HL-60/S4 treated with phorbol 12-myristate 13-acetate at 8.2 ng/mL for 4 days and 3 days (cell line): ENCODE data around the gene LRRK1.

Source experiments
- in situ Hi-C: fragments of 300-500 bp; cut with MboI; formaldehyde crosslinking; loops from 2 replicates; pipeline ENCODE4 v1.15.0; 2022; ENCODE audit warnings: low sequenced_read_pairs

Gene LRRK1

DNA sequence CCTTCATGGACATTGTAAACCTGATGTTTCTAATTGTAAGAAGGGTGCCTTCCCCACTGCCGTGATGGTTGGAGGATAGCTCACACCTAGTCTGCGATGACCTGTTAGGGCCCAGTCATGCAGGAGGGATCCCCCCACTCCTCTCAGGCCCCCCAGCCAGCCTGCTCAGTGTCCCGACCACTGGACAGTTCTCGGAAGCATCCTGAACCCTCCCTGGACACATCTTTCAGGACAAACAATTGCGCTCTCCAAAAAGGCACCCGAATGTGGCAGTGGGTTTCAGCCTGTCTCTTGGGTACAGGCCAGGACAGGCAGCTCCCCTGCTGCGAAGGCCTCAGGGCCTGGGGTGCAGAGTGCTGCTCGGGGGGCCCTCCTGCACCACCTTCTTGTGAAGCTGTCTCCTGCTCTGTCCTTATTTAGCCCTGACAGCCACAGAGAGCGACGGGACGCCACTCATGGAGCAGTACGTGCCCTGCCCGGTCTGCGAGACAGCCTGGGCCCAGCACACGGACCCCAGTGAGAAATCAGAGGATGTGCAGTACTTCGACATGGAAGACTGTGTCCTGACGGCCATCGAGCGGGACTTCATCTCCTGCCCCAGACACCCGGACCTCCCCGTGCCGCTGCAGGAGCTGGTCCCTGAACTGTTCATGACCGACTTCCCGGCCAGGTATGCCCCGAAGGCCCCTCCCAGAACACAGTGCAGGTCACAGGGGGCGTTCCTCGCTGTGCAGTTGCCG lies 132.3 kb downstream of the LRRK1 start:
- in situ Hi-C loops = no loop called here

DNA sequence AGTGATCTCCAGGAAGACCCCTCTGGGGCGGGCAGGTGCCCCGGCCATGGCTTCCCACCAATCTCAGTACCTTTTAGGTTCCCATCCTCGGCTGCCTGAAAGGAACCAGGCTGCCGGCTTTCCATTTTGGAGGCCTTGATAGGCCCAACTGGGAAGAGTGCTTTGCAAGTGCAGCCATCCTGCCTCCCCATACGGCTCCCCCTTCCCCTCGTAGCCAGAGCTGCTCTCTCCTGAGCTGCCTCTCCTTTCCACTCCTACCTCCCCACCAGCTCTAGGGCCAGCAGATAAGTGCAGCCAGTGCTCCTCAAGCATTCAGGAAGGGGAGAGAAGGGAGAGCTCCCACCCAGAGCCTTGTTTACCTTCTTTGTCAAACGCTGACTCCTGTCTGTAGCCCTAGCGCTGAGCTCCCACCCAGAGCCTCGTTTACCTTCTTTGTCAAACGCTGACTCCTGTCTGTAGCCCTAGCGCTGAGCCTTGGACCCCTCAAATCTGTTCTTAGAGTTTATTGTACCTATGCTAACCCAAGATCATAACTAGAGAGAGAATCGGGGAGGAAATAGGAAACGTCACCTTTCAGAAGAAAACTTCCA lies 133.0 kb downstream of the LRRK1 start:
- in situ Hi-C loops = no loop called here

DNA sequence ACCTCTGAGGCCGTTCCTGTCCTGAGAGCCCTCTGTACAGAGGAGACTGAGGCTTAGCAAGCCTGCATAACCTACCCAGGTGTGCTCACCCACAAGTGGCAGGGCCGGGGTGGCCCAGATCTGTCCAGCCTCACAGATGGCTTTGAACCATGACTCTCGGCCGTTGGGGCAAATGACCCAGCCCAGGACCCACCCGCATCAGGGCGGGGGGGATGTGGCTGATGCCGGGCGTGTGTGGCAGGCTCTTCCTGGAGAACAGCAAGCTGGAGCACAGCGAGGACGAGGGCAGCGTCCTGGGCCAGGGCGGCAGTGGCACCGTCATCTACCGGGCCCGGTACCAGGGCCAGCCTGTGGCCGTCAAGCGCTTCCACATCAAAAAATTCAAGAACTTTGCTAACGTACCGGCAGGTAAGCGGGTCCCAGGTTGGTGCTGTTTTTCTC lies 133.5 kb downstream of the LRRK1 start:
- in situ Hi-C loops = no loop called here

DNA sequence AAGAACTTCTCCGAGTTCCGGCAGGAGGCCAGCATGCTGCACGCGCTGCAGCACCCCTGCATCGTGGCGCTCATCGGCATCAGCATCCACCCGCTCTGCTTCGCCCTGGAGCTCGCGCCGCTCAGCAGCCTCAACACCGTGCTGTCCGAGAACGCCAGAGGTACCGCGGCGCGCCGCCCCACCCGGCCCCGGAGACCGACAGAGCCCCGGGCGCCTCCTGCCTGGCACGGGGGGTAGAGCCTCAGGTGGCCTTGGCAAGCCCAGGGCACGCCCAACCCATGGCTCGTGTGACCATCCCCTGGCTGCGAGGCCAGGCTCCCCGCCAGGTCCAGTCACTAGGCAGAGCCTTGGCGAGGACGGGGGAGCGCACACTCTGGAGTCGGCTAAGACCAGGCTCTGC lies 134.1 kb downstream of the LRRK1 start:
- in situ Hi-C loops = no loop called here

DNA sequence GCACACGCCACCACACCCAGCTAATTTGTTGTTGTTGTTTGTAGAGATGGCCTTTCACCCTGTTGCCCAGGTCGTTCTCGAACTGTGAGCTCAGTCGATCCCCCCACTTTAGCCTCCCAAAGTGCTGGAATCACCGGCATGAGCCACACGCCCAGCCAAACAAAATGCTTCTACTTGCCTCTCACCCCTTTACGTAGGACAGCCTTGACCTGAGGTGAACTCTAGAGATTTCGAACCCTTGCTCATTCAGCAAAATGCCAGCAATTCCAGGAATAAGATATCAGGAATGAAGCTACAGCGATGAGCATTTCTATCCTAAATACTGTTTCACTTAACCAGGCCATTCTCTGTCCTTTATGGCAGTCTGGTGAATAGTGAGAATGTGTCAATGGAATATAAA lies 135.0 kb downstream of the LRRK1 start:
- in situ Hi-C loops = no loop called here

DNA sequence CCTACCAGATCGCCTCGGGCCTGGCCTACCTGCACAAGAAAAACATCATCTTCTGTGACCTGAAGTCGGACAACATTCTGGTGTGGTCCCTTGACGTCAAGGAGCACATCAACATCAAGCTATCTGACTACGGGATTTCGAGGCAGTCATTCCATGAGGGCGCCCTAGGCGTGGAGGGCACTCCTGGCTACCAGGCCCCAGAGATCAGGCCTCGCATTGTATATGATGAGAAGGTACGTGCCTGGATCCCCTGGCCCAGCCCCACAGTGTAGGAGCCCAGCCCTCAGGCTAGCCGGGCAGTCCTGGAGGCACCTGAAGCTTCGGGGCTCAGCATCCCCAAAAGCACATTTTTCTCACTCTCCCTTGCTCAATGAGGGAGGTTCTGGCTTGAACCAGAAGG lies 135.8 kb downstream of the LRRK1 start:
- in situ Hi-C loops = no loop called here

DNA sequence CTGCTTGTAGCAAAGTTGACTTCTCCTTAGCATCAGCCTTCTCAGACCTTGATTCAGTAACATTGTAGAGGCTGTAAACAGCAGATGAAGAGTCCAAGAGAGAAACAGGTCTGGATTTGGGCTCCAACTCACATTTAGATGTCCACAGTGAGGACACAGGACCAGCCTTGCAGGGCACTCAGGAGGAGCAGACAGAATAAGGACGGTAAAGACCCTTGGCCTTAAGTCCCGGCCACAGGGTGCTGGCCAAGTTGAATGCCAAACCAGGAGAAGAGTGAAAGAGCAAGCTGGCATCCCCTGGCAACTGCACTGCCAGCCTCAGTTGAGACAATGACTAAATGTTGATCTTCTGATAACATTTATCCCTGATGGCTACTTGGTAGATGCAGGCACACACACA lies 136.3 kb downstream of the LRRK1 start:
- in situ Hi-C loops = no loop called here

DNA sequence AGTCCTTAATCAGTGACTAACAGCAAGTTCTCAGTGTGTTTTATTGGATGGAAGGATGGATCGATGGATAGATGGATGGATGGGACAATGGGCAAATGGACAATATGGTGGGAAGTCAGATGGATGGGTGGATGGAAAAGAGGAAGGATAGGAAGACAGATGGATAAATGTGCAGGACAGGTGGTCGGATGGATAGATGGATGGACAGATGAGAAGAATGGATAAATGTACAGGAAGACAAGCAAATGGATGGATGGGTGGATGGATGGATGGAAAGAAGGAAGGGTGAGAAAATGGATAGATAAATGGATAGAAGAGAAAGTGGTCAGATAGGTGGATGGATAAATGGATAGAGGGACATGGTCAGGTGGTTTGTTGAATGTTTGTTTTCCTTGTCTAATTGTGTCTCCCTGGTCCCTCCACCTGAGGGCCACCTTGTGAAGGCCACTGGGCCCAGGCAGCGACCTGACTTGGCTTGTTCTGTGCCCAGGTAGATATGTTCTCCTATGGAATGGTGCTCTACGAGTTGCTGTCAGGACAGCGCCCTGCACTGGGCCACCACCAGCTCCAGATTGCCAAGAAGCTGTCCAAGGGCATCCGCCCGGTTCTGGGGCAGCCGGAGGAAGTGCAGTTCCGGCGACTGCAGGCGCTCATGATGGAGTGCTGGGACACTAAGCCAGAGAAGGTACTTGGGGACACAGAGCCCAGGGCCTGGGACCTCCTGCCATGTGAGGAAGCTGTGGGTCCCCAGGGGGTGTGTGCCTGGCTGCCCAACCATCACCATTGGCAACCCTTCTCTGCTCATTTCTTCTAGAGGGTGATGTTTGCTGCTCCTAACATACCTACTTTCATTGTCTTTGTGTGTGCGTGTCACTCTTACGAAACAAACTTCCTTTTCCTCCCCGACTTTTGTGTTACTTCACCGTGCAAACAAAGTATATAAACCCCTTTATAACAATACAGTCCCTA lies 137.5 kb downstream of the LRRK1 start:
- in situ Hi-C loops = no loop called here

DNA sequence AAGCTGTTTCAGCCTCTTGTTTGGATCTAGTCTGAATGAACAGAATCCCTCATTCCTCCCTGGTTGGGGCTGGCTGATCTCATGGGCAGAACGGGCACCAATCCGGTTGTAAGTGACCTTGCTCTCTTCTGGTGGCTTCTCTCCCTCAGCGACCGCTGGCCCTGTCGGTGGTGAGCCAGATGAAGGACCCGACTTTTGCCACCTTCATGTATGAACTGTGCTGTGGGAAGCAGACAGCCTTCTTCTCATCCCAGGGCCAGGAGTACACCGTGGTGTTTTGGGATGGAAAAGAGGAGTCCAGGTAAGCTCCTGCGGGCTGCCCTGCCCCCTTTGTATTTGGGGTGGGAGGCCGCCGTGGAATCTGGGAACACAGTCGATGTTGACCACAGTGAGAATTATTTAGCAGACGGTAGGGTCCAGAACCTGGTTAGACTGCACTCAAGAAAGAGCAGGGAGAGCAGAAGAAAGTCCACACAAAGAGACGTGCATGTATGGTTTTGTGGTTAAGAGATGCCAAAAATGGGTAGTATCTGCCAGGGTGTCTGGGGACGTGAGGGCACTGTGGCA lies 138.8 kb downstream of the LRRK1 start:
- in situ Hi-C loops = no loop called here

DNA sequence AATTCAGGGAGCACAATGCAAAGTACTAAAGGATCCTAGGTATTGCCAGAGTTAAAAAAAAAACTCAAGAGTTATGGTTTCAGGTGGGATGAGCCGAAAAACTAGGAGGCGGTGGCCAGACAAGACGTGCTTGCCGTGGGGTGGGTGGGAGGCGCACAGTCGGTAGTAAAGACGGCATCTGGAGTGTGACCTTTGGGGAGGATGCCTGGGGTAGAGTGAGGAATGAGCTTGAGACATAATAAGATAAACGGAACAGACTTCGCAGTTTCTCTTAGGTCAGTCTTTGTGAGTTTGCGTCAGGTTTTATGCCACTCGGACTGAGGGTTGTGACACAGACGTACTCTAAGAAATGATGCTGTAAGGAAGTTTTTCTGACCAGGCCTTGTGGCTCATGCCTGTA lies 139.6 kb downstream of the LRRK1 start:
- in situ Hi-C loops = no loop called here

DNA sequence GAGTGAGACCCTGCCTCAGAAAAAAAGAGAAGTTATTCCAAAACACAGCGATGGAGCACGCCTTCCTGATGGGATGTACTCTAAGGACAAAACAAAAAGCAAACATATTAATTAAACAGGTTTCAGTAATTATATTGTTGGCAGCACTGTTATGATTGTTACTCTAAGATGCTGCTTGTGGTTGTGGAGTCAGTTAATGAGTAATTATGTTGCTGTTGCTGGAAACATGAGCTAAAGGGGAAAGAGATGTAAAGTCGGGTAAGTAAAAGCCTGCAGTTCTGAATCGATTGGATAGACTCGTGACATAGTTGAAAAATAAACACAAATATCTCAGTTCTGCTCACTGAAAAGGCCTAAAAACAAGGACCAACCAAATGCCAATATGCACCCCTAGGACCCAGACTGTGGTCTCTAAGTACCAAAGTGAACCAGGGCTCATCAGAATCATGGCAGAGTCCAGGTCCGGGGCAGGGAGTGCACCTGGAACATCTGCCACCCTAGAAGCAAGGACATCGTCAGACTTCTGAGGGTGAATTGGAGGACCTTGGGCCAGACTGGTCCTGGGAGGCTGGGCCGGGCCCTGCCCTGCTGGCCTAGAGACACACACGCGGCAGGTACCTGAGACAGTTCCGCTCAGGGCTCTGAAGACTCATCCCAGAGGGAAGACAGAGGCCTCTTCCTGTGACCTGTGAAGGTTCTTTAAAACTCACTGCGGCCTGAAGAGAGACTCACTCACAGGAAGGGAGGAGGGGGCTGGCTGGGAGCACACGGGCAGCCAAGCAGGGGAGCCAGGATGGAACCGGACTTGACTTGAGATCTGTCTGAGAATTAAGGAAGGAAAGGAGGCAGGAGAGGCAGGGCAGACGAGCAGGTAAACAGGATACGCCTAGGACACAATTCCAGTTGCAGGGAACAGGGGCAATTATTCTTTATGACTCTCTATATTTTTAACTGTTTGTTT lies 140.5 kb downstream of the LRRK1 start:
- in situ Hi-C loops = no loop called here

DNA sequence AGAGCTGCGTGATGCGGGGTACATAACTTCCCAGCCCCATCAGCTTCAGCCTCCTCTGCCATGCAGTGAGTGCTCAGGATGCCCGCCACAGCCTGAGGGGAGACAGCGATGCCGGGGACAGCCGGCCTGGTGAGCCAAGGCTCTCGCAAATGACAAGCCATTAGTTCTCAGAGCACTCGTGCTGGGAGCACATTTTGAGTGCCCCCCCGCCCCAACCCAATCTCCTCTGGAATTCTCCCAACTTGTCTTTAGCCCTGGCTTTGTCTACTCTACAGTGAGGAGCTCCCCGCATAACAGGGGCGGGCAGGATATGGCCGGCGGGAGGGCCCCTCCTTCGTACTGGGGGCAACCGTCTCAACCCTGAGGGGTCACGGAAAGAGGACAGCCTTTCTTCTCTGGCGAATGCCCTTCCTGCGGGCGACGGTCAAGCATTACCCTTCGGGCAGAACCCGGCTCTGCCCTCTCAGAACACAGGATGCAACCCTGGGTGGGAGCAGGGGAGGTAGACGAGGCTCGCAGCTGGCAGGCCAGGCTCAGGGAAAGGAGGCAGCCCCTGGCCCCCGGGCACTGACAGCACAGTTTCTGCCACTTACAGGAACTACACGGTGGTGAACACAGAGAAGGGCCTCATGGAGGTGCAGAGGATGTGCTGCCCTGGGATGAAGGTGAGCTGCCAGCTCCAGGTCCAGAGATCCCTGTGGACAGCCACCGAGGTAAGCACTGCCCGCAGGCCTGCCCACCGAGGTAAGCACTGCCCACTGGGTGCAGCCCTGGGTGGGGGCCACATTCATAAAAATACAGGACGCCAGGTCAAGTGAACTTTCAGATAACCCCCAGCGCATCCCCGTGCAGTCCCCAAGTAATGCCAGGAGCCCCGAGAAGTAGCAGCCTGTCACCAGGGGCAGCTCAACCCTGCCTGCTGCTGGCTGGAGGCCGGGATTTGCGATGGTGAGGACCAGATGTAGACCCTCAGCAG lies 141.7 kb downstream of the LRRK1 start:
- in situ Hi-C loops = no loop called here

DNA sequence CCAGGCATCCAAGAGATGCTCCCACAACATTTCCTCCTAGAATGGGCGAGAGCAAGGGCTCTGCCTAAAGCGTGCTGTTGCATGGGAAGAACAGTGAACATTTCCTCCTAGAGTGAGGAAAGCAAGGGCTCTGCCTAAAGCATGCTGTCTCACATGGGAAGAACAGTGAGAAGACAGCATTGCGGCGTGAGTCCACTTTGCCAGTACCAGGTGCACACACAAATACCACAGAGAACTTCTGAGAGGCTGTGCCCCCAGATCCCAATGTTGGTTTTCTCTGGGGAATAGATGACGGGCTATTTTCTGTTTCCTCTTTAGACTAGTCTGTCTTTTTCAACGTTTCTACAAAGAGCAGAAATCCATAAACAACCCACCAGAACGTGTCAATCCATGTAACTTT lies 142.9 kb downstream of the LRRK1 start:
- in situ Hi-C loops = no loop called here

DNA sequence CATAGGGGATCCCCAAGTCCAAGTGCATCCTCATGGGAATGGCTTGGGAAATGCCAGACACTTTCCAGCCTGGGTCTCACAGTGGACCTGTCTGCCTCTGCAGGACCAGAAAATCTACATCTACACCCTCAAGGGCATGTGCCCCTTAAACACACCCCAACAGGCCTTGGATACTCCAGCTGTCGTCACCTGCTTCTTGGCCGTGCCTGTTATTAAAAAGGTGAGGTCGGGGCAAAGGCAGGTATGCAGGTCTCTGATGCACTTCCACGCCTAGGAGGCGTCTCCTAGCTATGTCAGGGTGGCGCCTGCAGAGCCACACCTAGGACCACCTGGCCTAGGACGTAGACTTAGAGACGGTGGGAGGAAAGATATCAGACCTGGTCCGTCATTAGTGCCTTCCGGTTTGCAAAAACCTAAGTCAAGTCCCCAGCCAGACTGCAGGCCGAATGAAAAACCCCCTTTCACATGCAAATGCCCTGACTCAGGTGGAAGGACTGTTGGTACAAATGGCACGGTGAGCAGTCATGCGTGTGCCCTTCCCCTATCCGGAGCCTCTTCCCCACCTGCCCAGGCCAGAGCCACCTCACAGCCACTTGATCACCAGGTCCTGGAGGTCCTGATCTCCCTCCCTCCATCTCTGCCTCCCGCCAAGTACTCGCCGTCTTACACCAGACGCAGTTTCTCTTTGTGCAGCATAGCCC lies 143.5 kb downstream of the LRRK1 start:
- in situ Hi-C loops = no loop called here

DNA sequence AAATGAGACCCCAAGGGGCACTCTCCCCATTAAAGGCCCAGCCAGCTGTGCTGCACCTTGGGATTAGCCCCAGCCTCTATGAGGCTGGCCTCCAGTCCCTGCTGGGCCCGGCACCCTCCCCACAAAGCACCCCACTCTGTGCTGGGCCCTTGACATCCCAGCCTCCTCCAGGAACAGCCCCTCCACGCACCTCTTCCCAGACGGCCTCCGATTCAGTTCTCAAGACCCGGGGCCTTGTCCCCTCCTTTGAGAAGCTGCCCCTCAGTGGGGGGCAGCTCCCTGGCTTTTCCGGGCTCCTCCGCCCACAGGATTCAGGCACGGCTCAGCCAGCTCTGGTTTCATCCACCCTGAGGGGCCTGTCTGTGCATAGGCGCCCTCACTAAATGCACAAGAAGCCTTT lies 144.1 kb downstream of the LRRK1 start:
- in situ Hi-C loops = no loop called here

DNA sequence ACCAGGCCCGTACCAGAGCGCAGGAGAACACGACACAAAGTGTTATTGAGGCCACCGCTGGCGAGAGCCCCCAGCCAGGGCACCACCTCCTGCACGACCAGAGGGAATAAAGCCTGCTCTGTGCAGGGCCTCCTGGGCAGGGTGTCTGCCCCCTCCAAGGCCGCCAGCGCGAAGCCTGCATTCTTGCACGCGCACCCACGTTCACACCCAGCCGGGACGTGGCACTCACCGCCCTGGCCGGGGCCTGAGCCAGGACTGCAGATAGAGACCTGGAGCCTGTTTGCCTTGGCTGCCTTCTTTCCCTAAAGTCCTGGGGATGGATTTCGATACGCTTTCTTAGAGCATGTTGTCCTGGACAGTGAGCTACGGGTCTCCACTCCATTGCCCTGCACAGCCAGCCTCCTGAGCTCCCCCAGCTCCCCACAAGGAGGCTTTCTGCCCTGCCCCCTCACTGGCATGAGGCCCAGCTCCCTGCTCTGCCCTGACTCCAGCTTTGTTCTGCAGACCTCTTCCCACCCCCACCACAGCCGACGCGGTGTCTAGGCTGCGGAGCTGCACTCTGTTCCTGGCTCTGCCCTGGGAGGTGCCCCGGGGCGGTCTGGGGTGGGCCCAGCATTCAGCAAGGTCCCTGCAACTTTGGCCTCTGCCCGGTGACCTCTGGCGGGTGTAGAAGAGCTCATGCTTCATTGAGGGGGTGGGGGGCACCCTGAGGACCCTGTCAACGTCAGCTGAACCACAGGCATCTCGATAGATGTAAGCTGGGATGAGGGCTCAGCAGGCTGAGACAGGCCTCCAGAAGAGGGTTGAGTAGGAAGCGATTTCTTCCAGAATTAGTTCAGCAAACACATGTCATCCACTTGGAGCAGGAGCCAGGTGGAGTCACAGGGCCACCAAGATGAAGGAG lies 145.0 kb downstream of the LRRK1 start:
- in situ Hi-C loops = no loop called here

DNA sequence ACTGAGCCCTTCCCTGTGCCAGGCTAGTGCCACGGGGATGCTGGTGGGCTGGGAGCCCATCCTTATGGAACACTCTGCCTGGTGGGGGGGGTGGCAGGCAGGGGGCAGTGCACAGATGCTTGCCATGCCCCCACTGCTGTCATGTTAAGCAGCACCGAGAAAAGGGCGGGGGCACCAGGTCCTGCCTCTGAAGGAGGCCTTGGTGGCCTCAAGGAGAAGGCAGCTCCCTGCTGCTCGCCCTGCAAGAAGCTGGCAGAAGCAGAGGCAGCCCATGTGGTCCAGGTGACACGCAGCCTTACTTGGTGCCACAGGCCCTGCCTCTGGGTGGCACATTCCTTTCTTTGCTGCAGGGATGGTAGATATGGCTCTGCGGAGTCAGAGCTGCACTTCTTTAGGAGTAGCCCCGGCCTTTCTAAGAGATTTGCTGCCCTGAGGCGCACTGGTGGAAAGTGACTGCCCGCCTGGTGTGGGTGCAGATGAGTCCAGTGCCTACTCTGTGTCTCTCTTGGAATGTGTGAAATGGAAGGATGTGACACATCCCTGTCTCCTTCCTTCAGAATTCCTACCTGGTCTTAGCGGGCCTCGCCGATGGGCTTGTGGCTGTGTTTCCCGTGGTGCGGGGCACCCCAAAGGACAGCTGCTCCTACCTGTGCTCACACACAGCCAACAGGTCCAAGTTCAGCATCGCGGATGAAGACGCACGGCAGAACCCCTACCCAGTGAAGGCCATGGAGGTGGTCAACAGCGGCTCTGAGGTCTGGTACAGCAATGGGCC lies 145.8 kb downstream of the LRRK1 start:
- in situ Hi-C loops = no loop called here
